ENCODE measurements around the gene RPUSD1.

Gene RPUSD1

DNA sequence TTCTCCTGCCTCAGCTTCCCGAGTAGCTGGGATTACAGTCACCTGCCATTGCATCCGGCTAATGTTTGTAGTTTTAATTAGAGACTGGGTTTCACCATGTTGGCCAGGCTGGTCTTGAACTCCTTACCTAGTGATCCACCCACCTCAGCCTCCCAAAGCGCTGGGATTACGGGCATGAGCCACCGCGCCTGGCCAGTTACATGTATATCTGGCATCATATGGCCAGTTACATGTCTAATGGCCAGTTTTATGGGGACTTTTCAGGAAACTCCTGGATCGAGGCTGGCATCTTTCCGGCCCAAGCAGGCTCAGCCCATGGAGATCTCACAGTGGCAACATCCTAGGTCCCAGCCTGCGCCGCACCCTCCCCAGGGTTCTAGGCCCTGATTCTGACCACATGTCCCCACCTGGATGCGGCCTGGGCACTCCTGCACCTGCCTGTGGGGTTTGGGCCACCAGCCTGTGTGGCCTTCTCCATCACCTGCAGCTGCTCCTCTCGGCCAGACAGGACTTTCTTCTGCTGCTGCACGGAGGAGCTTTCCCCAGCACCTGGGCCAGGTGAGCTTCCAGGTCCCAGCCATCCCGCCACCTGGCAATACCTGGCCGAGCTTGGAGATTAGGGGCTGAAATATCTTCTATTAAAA, 46.1 kb downstream of the RPUSD1 start:
- no peak for DNase-seq

DNA sequence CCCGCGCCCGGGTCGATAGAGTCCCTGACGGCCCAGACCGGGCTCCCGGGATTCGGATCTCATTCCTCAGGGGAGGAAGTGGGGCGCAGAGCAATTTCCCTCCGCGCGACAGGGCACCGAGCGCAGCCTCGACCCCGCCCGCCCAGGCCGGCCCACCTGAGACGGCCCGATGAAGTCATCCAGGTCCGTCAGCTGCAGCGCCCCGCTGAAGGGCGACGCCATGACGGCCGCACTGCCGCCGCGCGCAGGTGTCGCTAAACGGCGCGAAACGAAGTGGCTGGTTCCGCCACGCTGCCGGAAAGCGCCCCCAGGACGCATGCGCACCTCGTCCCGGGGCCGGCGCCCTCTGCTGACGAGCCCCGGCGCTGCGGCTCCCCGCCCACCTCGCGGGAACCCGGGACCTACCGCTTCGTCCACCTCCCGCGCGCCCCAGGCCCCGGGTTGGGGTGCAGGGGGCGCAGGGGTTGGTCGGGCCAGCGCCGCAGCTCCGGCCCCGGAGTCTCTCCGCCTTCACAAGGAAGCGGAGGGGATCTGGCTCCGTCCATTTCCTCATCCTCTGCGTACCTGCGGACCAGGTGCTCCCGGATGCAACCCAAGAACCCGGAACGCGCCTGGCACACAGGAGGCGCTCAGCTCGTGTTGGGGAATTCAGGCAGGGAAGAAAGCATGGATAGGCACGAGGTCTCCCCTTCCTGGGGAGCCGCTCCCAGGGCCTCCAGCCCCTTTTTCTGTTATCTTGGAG, 47.2 kb downstream of the RPUSD1 start, which contains the start of gene CIAO3:
Gene CIAO3, minus strand, starts transcription at position 234 of the 742 bp plus-strand sequence. Its CDS starts 12 bp downstream, at position 222.
- DNase-seq = peak; percentile 92

DNA sequence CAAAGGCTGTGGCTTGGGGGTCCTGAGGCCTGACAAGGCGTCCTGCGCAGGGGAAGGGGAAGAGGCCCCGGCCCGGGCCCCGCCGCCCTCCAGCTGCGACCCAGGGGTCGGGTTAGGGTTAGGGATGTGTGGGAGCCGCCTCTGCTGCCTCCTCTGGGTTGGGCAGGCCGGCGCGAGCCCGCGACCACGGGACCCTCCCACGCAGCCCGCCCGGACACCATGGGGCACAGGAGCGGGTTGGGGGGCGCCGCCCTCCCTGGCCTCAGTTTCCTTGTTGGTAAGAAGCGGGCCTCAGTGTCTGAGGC, 47.8 kb downstream of the RPUSD1 start:
- DNase-seq = no peak

DNA sequence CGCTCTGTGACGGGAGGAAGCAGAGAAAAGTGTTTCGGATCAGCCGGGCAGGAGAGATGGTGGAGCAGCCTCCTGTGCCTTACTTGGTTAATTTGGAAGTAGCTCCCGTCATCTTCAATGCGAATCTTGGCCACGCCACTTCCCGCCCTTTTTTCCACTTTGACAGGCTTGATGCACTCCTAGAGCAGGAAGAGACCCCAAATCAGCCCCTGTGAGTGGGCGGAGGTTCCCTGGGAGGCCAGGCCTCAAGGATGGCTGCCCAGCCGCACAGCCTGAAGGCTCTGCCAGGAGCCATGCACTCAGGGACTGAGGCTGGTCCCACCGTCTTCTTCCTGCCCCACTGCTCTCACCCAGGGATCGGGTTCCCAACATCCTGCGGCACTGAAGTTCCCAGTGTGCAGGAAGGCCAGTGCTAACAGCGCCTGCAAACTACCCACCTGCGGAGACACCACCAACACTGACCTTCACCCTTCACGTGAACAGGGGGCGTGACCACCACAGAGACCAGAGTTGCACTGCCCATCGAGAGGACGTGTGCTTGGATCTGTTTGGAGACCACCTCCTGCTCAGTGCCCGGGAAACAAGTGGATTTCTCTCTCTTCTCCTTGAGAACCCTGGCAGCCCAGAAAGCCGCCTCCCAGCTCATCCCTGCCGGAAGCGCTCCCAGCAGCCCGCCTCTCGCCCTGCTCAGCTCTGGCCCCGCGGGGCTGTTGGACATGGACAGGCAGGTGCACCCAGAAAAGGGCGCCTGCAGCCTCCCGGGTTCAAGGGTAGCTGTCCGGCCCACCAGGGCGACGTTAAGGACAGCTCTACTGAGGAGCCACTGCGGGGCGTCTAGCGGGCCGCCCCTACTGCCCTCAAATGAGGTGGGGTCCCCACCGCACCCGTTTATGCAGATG, 48.4 kb downstream of the RPUSD1 start:
- no peak for DNase-seq

DNA sequence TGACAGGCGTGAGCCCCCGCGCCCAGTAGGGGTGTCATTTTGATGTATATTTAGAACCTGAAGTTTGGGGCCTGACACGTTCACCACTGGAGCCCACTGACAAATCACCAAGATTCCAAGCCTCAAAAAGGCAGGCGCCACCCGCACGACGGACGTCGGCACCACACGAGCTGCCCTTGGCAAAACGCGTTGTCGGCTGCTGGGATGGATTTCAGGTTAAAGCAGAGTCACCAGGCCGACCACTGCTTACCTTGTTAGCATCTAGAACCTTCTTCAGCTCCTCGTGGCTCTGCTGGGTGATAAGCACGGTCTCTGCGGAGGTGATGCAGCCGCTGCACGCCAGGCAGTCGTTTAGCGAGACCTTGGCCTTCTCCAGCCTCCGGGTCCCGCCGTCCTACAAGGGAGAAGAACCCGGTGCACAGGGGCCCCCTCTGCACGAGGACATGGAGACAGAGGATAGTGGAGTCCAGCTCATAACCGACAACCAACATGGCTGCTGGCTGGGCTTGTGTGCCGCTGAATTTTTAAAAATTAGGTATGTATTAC, 51.2 kb downstream of the RPUSD1 start:
- DNase-seq = no peak

DNA sequence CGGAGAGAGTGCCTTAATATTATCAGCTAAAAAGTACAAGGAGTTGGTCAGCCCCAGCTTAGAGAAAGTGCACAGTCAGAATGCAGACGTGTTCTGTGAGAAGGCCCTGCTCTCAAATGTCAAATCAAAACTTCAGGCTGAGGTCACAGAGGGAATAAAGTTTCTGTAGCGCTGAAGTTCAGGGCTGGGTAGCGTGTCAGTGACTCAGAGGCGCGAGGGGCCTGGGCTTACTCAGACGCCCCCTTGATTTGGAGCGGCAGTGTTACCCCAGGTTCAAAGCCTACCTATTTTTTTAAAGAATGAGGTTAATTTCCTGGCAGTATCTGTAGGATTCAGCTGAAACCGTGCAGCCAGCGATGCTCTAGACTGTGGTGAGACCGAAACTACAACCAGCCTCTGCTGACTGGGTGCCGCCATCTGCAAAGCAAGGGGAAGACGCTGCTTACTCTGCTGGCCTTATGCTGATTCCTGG, 52.2 kb downstream of the RPUSD1 start:
- DNase-seq = no peak

DNA sequence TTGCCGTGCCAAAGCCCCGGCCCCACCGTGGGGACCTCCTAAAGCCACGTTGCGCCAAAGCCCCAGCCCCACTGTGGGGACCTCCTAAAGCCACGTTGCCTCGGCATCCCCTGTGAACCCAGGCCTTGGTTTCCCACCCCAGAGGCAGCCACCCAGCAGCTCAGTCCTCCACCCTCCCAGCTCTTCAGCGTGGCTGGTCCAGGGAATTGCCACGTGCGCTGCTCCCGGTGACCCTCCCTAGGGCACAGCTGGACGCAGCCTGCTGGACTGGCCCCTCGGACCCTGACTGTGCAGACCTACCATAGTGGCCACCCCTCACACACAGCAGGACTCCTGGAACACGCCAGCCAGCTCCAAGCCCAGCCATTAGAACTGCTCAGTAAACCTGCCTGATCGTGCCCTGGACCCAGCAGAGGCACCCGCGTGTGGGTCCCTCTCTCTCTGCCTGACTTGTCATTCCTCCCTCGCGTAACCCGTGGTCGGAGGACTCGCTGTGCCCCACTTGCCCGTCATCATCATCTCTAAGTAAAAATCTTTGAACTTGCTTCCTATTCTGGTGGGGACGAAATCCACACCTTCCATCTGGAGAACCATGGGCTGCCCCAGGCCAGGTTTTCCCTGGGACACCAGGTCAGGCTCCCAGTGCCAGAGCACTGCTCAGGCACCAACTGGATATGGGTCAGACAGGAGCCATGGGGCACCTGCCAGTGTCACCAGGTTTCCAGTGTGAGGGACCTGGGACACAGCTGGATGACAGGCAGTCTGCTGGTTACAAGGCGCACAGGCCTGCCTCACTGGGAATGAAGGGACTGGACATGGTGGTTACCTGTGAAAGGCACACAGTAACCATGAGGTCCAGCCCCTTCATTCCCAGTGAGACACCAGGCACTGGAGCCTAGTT, 53.0 kb downstream of the RPUSD1 start:
- DNase-seq = no peak

Data from hematopoietic multipotent progenitor cell treated with erythropoietin and hydrocortisone succinate and interleukin-3 and kit ligand, for 6 days (in vitro differentiated cells).